Stimulated activated memory B cell treated with anti-CD40 and anti-IgM and Interleukin-4, amounts not matched to agents 10 μg/mL and 1 μg/mL and 100 μg/mL, for 72 hours (primary cell): ENCODE measurements around the gene TNFSF9.
"Not testable (repeated sequence)": the region's sequence is repeated elsewhere in the genome, so short reads cannot be mapped to it uniquely, and the experiment has no call there.

Source experiments
- ATAC-seq: fragments of 150-1000 bp; cut with Tn5 transposase; 2 replicates; pipeline ENCODE4 v1.10.0; 2021
- H3K27ac Mint-ChIP-seq: one replicate; pipeline ENCODE4 v1.8.0; 2022; ENCODE audit warnings: mild to moderate bottlenecking, mixed read lengths
- H3K27me3 Mint-ChIP-seq: one replicate; pipeline ENCODE4 v1.8.0; 2022; ENCODE audit warnings: mixed read lengths
- H3K36me3 Mint-ChIP-seq: one replicate; pipeline ENCODE4 v1.8.0; 2022; ENCODE audit warnings: mixed read lengths
- H3K4me1 Mint-ChIP-seq: one replicate; pipeline ENCODE4 v1.8.0; 2022; ENCODE audit warnings: mixed read lengths
- H3K4me3 Mint-ChIP-seq: one replicate; pipeline ENCODE4 v1.8.0; 2022; ENCODE audit warnings: mild to moderate bottlenecking, moderate library complexity, mixed read lengths
- H3K9me3 Mint-ChIP-seq: one replicate; pipeline ENCODE4 v1.8.0; 2022; ENCODE audit warnings: mixed read lengths

Gene TNFSF9

DNA sequence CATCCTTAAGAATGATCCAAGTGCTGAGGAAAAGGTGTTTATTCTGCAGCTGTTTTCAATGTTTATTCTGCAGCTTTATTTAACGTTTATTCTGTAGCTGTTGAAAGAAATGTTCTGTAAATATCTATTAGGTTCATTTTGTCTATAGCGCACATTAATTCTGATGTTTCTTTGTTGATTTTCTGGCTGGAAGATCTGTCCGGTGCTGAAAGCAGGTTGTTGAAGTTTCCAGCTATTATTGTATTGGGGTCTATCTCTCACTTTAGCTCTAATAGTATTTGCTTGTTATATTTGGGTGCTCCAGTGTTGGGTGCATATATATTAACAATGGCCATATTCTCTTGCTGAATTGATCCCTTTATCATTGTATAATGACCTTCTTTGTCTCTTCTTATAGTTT, 39.9 kb downstream of the TNFSF9 start:
- Mint-ChIP-seq H3K4me3 (no peak overlapping the region), H3K36me3 (no peaks in the 10 kb centered on the region), H3K9me3 (peaks cover 3% of the 10 kb centered on the region), H3K4me1 (no peaks in the 10 kb centered on the region), H3K27me3 (peaks cover 9% of the 10 kb centered on the region), H3K27ac (no peak overlapping the region)
- ATAC-seq = no peak

DNA sequence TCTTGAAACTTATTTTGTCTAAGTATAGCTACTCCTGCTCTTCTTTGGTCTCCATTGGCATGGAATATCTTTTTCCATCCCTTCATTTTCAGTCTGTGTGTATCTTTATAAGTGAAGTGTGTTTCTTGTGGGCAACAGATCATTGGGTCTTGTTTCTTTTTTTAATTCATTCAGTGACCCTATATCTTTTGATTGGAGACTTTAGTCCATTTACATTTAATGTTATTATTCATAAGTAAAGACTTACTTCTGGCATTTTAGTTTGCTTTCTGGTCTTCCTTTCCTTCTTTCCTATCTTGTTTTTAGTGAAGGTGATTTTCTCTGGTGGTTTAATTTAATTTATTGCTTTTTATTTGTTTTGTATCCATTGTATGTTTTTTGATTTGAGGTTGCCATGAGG, 40.3 kb downstream of the TNFSF9 start:
- Mint-ChIP-seq H3K9me3 (peaks cover 3% of the 10 kb centered on the region), H3K4me3 (no peak overlapping the region), H3K4me1 (no peaks in the 10 kb centered on the region), H3K27ac (no peak overlapping the region), H3K36me3 (no peaks in the 10 kb centered on the region), H3K27me3 (peaks cover 9% of the 10 kb centered on the region)
- ATAC-seq = no peak

DNA sequence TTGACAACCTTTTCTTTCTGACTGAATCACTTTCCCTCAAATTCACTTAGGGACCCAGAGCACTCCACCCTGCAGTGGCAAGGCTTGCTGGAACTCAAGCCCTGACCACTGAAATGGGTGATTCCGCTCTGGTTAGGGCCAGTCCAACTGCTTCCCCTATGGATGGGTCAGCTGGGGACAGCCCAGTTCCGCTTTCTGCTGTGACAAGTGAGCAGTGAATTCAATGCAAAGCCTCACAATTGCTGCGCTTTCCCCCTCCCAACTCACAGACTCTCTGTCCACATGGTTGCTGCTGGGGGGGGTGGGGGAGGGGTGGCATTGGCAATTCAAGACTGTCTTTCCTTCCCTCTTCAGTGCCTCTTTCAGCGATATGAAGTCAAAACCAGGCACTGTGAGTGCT, 41.4 kb downstream of the TNFSF9 start:
- Mint-ChIP-seq H3K36me3 (no peaks in the 10 kb centered on the region), H3K4me1 (no peaks in the 10 kb centered on the region), H3K4me3 (no peak overlapping the region), H3K9me3 (peaks cover 3% of the 10 kb centered on the region), H3K27ac (no peak overlapping the region), H3K27me3 (peaks cover 9% of the 10 kb centered on the region)
- no peak for ATAC-seq

DNA sequence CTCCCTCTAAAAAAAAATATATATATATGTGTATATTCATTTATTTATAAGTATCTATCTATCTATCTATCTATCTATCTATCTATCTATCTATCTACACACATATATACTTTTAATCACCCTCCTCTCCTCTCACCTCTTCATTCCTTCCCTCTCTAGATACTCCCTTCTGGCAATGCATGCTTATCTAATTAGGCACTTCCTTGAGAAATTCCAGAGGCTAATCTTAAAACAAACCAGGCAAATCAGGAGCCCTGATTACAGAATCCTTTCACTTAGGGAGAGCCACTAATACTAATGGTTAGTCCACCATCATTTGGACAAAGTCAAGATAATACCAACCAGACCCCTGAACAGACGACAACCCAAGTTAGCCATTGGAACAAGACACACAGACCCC, 42.5 kb downstream of the TNFSF9 start:
- Mint-ChIP-seq H3K36me3 (no peaks in the 10 kb centered on the region), H3K27me3 (peaks cover 9% of the 10 kb centered on the region), H3K27ac (no peak overlapping the region), H3K9me3 (peaks cover 3% of the 10 kb centered on the region), H3K4me3 (no peak overlapping the region), H3K4me1 (no peaks in the 10 kb centered on the region)
- no peak for ATAC-seq

DNA sequence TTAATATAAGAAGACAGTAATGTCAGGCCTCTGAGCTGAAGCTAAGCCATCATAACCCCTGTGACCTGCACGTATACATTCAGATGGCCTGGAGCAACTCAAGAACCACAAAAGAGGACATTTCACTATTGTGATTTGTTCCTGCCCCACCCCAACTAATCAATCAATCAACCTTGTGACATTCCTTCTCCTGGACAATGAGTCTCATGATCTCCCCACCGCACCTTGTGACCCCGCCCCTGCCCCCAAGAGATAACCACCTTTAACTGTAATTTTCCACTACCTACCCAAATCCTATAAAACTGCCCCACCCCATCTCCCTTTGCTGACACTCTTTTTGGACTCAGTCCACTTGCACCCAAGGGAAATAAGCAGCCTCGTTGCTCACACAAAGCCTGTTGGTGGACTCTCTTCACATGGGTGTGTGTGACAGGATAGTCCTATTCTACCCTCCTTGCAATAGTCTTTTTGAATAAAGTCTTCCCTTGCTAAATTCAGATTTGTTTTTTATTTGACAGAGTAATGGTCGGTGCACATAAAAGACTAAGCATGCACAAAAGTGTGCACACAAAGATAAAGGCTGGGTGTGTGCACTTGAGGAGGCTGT, 46.1 kb downstream of the TNFSF9 start:
- no peak overlapping the region for H3K27ac Mint-ChIP-seq
- no peaks in the 10 kb centered on the region for H3K27me3 Mint-ChIP-seq
- ATAC-seq = no peak
- no peak overlapping the region for H3K4me3 Mint-ChIP-seq
- H3K9me3 Mint-ChIP-seq = no peaks in the 10 kb centered on the region
- peaks cover 13% of the 10 kb centered on the region for H3K36me3 Mint-ChIP-seq
- H3K4me1 Mint-ChIP-seq = no peaks in the 10 kb centered on the region

DNA sequence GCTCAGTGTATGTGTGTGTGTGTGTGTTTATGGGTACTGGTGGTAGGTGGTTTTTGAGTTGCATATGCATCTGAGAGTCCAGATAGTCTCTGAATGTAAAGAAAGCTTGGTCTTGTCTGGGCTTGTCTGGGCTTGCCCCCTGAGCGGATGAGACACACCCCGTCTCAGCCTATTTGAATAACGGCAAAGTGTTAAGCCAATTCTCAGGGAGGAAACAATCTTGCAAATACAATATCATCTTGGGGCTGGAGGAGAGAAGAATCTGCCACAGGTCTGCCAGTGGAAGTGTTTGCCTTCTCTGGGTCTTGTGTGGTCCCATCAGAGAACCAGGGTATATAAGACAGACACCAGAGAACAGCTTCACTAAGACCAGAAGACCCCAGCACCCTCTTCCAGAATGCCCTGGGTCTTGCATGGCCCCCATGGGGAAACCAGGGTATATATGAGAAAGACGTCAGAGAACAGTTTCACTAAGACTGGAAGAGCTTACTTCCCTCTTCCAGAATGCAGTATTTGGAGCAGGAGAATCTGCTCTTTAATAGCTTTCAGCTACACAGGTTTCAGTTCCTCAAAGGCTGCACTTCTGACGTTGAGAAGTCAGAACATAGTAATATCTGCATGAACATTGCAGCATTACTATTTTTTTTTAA, 46.8 kb downstream of the TNFSF9 start:
- H3K27ac Mint-ChIP-seq = no peak overlapping the region
- peak; percentile 95 for ATAC-seq

DNA sequence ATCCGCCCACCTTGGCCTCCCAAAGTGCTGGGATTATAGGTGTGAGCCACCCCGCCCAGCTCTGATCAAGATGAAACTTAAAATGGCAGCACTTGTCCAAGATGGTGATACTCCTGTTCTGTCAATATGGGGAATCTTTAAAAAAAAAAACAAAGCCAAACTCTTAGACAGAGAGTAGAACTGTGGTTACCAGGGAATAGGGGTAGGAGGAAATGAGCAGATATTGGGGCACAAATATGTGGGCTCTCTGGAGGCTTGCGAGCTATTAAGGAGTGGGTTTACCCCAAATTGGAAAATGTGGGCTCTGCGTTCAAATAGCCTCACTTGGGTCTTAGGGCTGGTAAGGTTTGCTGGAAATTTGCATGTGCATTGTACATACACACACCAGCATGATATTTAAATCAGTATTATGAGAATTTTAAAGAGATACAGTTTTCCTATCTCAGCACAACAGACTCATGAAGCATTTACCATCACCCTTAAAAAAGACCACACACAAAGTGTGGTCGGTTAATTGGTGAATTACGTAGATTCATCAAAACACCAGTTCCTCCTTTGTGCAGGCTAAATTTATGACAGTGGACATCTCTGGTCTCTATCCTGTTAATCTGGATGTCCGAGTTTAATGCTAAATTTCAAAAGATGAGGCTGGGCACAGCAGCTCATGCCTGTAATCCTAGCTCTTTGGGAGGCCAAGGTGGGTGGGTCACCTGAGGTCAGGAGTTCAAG, 48.8 kb downstream of the TNFSF9 start:
- peaks cover 20% of the 10 kb centered on the region for H3K36me3 Mint-ChIP-seq
- ATAC-seq = no peak
- no peaks in the 10 kb centered on the region for H3K9me3 Mint-ChIP-seq
- H3K4me3 Mint-ChIP-seq = no peak overlapping the region
- no peaks in the 10 kb centered on the region for H3K27me3 Mint-ChIP-seq
- H3K27ac Mint-ChIP-seq = no peak overlapping the region
- no peaks in the 10 kb centered on the region for H3K4me1 Mint-ChIP-seq

More for the DNA sequence above, 46.8 kb downstream of the TNFSF9 start:
- Mint-ChIP-seq H3K4me1 (no peaks in the 10 kb centered on the region), H3K4me3 (no peak overlapping the region), H3K36me3 (peaks cover 14% of the 10 kb centered on the region), H3K9me3 (no peaks in the 10 kb centered on the region), H3K27me3 (no peaks in the 10 kb centered on the region)

DNA sequence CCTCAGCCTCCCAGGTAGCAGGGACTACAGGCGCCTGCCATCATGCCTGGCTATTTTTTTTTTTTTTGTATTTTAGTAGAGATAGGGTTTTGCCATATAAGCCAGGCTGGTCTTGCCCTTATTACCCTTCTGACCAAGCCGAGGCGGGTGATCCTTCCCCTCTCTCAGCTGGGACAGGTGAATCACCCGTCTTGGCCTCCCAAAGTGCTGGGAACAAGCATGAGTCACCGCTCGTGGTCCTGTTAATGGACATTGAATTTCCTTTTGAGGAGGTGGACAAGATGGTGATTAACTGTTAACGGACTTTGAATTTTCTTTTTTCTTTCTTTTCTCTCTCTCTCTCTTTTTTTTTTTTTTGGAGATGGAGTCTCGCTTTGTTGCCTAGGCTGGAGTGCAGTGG, 49.5 kb downstream of the TNFSF9 start:
- ATAC-seq = no peak
- H3K4me1 Mint-ChIP-seq = no peaks in the 10 kb centered on the region
- peaks cover 24% of the 10 kb centered on the region for H3K36me3 Mint-ChIP-seq
- H3K27ac Mint-ChIP-seq = no peak overlapping the region
- H3K27me3 Mint-ChIP-seq = no peaks in the 10 kb centered on the region
- no peak overlapping the region for H3K4me3 Mint-ChIP-seq
- no peaks in the 10 kb centered on the region for H3K9me3 Mint-ChIP-seq

DNA sequence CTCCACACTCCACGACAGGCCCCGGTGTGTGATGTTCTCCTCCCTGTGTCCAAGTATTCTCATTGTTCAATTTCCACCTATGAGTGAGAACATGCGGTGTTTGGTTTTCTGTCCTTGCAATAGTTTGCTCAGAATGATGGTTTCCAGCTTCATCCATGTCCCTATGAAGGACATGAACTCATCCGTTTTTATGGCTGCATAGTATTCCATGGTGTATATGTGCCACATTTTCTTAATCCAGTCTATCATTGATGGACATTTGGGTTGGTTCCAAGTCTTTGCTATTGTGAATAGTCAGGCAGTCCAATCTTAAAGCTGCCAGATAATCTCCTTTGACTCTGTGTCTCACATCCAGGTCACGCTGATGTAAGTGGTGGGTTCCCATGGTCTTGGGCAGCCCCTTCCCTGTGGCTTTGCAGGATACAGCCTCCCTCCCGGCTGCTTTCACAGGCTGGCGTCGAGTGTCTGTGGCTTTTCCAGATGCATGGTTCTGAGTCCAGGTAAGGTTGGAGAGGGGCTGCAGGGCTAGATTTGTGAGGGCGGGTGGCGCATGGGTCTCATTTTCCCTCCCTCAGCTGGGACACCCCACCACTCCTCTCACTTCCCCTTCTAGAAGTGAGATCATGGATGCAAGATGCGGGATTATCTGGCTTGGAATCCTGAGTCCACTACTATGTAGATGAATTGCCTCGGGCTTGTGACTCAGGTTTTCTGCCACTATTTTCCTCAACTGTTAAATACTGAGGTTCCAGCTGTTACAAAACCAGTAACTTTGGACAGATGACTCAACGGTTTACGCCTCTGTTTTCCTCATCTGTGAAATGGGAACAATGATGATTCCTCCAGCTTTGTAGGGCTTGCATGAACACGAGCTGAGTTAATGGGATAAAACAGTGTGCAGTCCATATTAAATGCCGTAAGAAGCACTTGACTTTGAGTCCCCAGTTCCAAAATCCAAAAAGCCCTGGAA, 52.0 kb downstream of the TNFSF9 start:
- H3K27me3 Mint-ChIP-seq, H3K9me3 Mint-ChIP-seq, H3K27ac Mint-ChIP-seq, ATAC-seq, H3K4me3 Mint-ChIP-seq: not testable (repeated sequence)
- peaks cover 46% of the 10 kb centered on the region for H3K36me3 Mint-ChIP-seq
- peaks cover 19% of the 10 kb centered on the region for H3K4me1 Mint-ChIP-seq
